Memory B cell (primary cell): ENCODE data around the gene PIANP.
"Not testable (repeated sequence)": the region's sequence is repeated elsewhere in the genome, so short reads cannot be mapped to it uniquely, and the experiment has no call there.

Experiments
- ATAC-seq: fragments of 150-1000 bp; cut with Tn5 transposase; 2 replicates; pipeline ENCODE4 v1.10.0; 2021; ENCODE audit warnings: low read depth, mild to moderate bottlenecking, moderate library complexity
- DNase-seq, 2 donors: peaks; one replicate each; pipeline ENCODE4 v3.0.0; 2022; ENCODE audit warnings: low spot score in 2 of 2
- H3K27ac Mint-ChIP-seq: one replicate; pipeline ENCODE4 v1.8.0; 2022; ENCODE audit warnings: mild to moderate bottlenecking, moderate library complexity, mixed read lengths
- H3K27me3 Mint-ChIP-seq: one replicate; pipeline ENCODE4 v1.8.0; 2022; ENCODE audit warnings: mixed read lengths
- H3K36me3 Mint-ChIP-seq: one replicate; pipeline ENCODE4 v1.8.0; 2022; ENCODE audit warnings: mild to moderate bottlenecking, mixed read lengths
- H3K4me1 Mint-ChIP-seq: one replicate; pipeline ENCODE4 v1.8.0; 2022; ENCODE audit warnings: mixed read lengths
- H3K4me3 Mint-ChIP-seq: one replicate; pipeline ENCODE4 v1.8.0; 2022; ENCODE audit warnings: mild to moderate bottlenecking, moderate library complexity, mixed read lengths
- H3K9me3 Mint-ChIP-seq: one replicate; pipeline ENCODE4 v1.8.0; 2022; ENCODE audit warnings: mixed read lengths

The PIANP gene

GRCh38 chr12:6700646-6701051 is at the start of gene PIANP:
TSS of gene PIANP (minus strand) at chr12:6700815. CDS start at chr12:6698061, 2,754 bp downstream.
- DNase-seq = peak; percentile 35 to 49
- peak; percentile 49 for ATAC-seq
- H3K9me3 Mint-ChIP-seq = no peaks in the 10 kb centered on the region
- peaks cover 34% of the 10 kb centered on the region for H3K4me1 Mint-ChIP-seq
- H3K27me3 Mint-ChIP-seq = peaks cover 33% of the 10 kb centered on the region
- H3K27ac Mint-ChIP-seq = peak within 1 kb of the TSS; percentile 71
- H3K36me3 Mint-ChIP-seq = peaks cover 5% of the 10 kb centered on the region
- H3K4me3 Mint-ChIP-seq = peak within 1 kb of the TSS; percentile 75

GRCh38 chr12:6748761-6749160 is 48.1 kb upstream of the PIANP start:
- H3K27ac Mint-ChIP-seq = peak overlapping the region; percentile 54
- H3K9me3 Mint-ChIP-seq = no peaks in the 10 kb centered on the region
- DNase-seq (no peak), ATAC-seq (no peak)
- no peak overlapping the region for H3K4me3 Mint-ChIP-seq
- peaks cover 22% of the 10 kb centered on the region for H3K4me1 Mint-ChIP-seq
- H3K36me3 Mint-ChIP-seq = peaks cover 25% of the 10 kb centered on the region
- H3K27me3 Mint-ChIP-seq = no peaks in the 10 kb centered on the region

- Mint-ChIP-seq H3K4me3 (no peak overlapping the region), H3K27ac (peak overlapping the region; percentile 7), H3K9me3 (peaks cover 2% of the 10 kb centered on the region), H3K27me3 (no peaks in the 10 kb centered on the region), H3K36me3 (peaks cover 25% of the 10 kb centered on the region), H3K4me1 (peaks cover 19% of the 10 kb centered on the region)
- no peak for DNase-seq
- ATAC-seq = no peak
Observed at GRCh38 chr12:6747216-6747615, 46.6 kb upstream of the PIANP start.

GRCh38 chr12:6745741-6746525 is 45.3 kb upstream of the PIANP start:
- H3K4me3 Mint-ChIP-seq = no peak overlapping the region
- DNase-seq = peak in 1 of 2 donors; percentile 56
- H3K4me1 Mint-ChIP-seq = peaks cover 15% of the 10 kb centered on the region
- peak overlapping the region; percentile 73 for H3K27ac Mint-ChIP-seq
- H3K36me3 Mint-ChIP-seq = peaks cover 24% of the 10 kb centered on the region
- H3K27me3 Mint-ChIP-seq = no peaks in the 10 kb centered on the region
- ATAC-seq = peak; percentile 100
- peaks cover 2% of the 10 kb centered on the region for H3K9me3 Mint-ChIP-seq

GRCh38 chr12:6743300-6743699 is 42.7 kb upstream of the PIANP start:
- not testable (repeated sequence) for H3K9me3 Mint-ChIP-seq, DNase-seq, H3K4me3 Mint-ChIP-seq, H3K27me3 Mint-ChIP-seq, ATAC-seq, H3K27ac Mint-ChIP-seq
- H3K36me3 Mint-ChIP-seq = peaks cover 15% of the 10 kb centered on the region
- peaks cover 12% of the 10 kb centered on the region for H3K4me1 Mint-ChIP-seq

GRCh38 chr12:6742834-6743233 is 42.2 kb upstream of the PIANP start:
- peaks cover 12% of the 10 kb centered on the region for H3K4me1 Mint-ChIP-seq
- peaks cover 10% of the 10 kb centered on the region for H3K36me3 Mint-ChIP-seq
- H3K4me3 Mint-ChIP-seq = no peak overlapping the region
- no peak overlapping the region for H3K27ac Mint-ChIP-seq
- ATAC-seq = no peak
- peaks cover 2% of the 10 kb centered on the region for H3K9me3 Mint-ChIP-seq
- H3K27me3 Mint-ChIP-seq = no peaks in the 10 kb centered on the region
- DNase-seq = no peak

GRCh38 chr12:6742080-6742479 is 41.5 kb upstream of the PIANP start:
- H3K27me3 Mint-ChIP-seq, H3K4me3 Mint-ChIP-seq, H3K27ac Mint-ChIP-seq, ATAC-seq, H3K9me3 Mint-ChIP-seq, DNase-seq, H3K36me3 Mint-ChIP-seq: not testable (repeated sequence)
- peaks cover 12% of the 10 kb centered on the region for H3K4me1 Mint-ChIP-seq

GRCh38 chr12:6736754-6737153 is 36.1 kb upstream of the PIANP start:
- Mint-ChIP-seq H3K4me1 (no peaks in the 10 kb centered on the region), H3K27ac (no peak overlapping the region), H3K9me3 (no peaks in the 10 kb centered on the region), H3K4me3 (no peak overlapping the region), H3K36me3 (no peaks in the 10 kb centered on the region), H3K27me3 (no peaks in the 10 kb centered on the region)
- ATAC-seq = no peak
- no peak for DNase-seq

GRCh38 chr12:6735448-6736191 is 35.0 kb upstream of the PIANP start:
- no peak for DNase-seq
- Mint-ChIP-seq H3K4me1 (no peaks in the 10 kb centered on the region), H3K27me3 (no peaks in the 10 kb centered on the region), H3K27ac (no peak overlapping the region), H3K4me3 (no peak overlapping the region), H3K9me3 (no peaks in the 10 kb centered on the region), H3K36me3 (peaks cover 6% of the 10 kb centered on the region)
- ATAC-seq = peak; percentile 75

GRCh38 chr12:6734506-6735387 is 34.1 kb upstream of the PIANP start:
- H3K27ac Mint-ChIP-seq = no peak overlapping the region
- no peaks in the 10 kb centered on the region for H3K4me1 Mint-ChIP-seq

GRCh38 chr12:6730169-6730568 is 29.6 kb upstream of the PIANP start:
- peaks cover 22% of the 10 kb centered on the region for H3K36me3 Mint-ChIP-seq
- no peak for DNase-seq
- ATAC-seq = no peak
- no peak overlapping the region for H3K4me3 Mint-ChIP-seq
- H3K27me3 Mint-ChIP-seq = no peaks in the 10 kb centered on the region
- H3K27ac Mint-ChIP-seq = no peak overlapping the region
- peaks cover 4% of the 10 kb centered on the region for H3K4me1 Mint-ChIP-seq
- no peaks in the 10 kb centered on the region for H3K9me3 Mint-ChIP-seq

More at GRCh38 chr12:6734506-6735387, 34.1 kb upstream of the PIANP start:
- DNase-seq (no peak), ATAC-seq (no peak)
- no peaks in the 10 kb centered on the region for H3K27me3 Mint-ChIP-seq
- H3K9me3 Mint-ChIP-seq = no peaks in the 10 kb centered on the region
- peaks cover 12% of the 10 kb centered on the region for H3K36me3 Mint-ChIP-seq
- no peak overlapping the region for H3K4me3 Mint-ChIP-seq

- ATAC-seq (no peak), DNase-seq (no peak)
- no peaks in the 10 kb centered on the region for H3K9me3 Mint-ChIP-seq
- no peak overlapping the region for H3K27ac Mint-ChIP-seq
- peaks cover 9% of the 10 kb centered on the region for H3K4me1 Mint-ChIP-seq
- H3K27me3 Mint-ChIP-seq = no peaks in the 10 kb centered on the region
- H3K36me3 Mint-ChIP-seq = peaks cover 22% of the 10 kb centered on the region
- H3K4me3 Mint-ChIP-seq = no peak overlapping the region
Observed at GRCh38 chr12:6729186-6729585, 28.6 kb upstream of the PIANP start.

- peaks cover 19% of the 10 kb centered on the region for H3K36me3 Mint-ChIP-seq
- H3K27me3 Mint-ChIP-seq = no peaks in the 10 kb centered on the region
- ATAC-seq = no peak
- peaks cover 14% of the 10 kb centered on the region for H3K4me1 Mint-ChIP-seq
- no peak overlapping the region for H3K27ac Mint-ChIP-seq
- H3K9me3 Mint-ChIP-seq = peaks cover 3% of the 10 kb centered on the region
- no peak for DNase-seq
- H3K4me3 Mint-ChIP-seq = peak overlapping the region; percentile 9
Observed at GRCh38 chr12:6725350-6725749, 24.7 kb upstream of the PIANP start.

- peak; percentile 19 to 31 for DNase-seq
- H3K4me3 Mint-ChIP-seq = peak overlapping the region; percentile 94
- peaks cover 14% of the 10 kb centered on the region for H3K4me1 Mint-ChIP-seq
- ATAC-seq = peak; percentile 8
- no peaks in the 10 kb centered on the region for H3K27me3 Mint-ChIP-seq
- H3K9me3 Mint-ChIP-seq = peaks cover 3% of the 10 kb centered on the region
- H3K27ac Mint-ChIP-seq = peak overlapping the region; percentile 79
- H3K36me3 Mint-ChIP-seq = peaks cover 9% of the 10 kb centered on the region
Observed at GRCh38 chr12:6724409-6724797, 23.8 kb upstream of the PIANP start.
